Lung (tissue), 12 donors: Measurements from ENCODE around the gene UIMC1. TPM values are rescaled to one million over a fixed set of nuclear protein-coding genes. Genes with fewer than 3 reads are reported as not detected.

ENCODE experiments used
- ATAC-seq: fragments of 200-7000 bp; cut with Tn5 transposase; one replicate; pipeline ENCODE4 v1.9.1; 2020; ENCODE audit warnings: moderate number of reproducible peaks; ENCODE audit not compliant: insufficient read depth, low FRiP score
- DNase-seq, 3 donors: peaks; one replicate each; pipeline ENCODE4 v3.0.0-alpha.2; 2013 to 2017
- H3K27ac ChIP-seq, 2 donors: one replicate each; pipeline ENCODE4 v1.5.1; 2013; ENCODE audit warnings: mild to moderate bottlenecking in 2 of 2, moderate library complexity in 2 of 2, control low read depth in 1 of 2, inconsistent platforms in 1 of 2, low read depth in 1 of 2, low read length in 1 of 2
- H3K27me3 ChIP-seq, 3 donors: one replicate each; pipeline ENCODE4 v1.5.1; 2013; ENCODE audit warnings: low read length in 2 of 3; ENCODE audit not compliant: control insufficient read depth in 3 of 3, insufficient read depth in 3 of 3
- H3K36me3 ChIP-seq, 4 donors: one replicate each; pipeline ENCODE4 v1.5.1; 2013; ENCODE audit warnings: low read length in 4 of 4, mild to moderate bottlenecking in 1 of 4, moderate library complexity in 1 of 4; ENCODE audit not compliant: control insufficient read depth in 4 of 4, insufficient read depth in 4 of 4
- H3K4me1 ChIP-seq, 5 donors: one replicate each; pipeline ENCODE4 v1.5.1; 2013; ENCODE audit warnings: low read length in 5 of 5, mild to moderate bottlenecking in 2 of 5, moderate library complexity in 1 of 5; ENCODE audit not compliant: control insufficient read depth in 5 of 5, insufficient read depth in 5 of 5
- H3K4me3 ChIP-seq: one replicate; pipeline ENCODE4 v1.5.1; 2013; ENCODE audit warnings: mild to moderate bottlenecking, control low read depth, moderate library complexity
- H3K9ac ChIP-seq, 2 donors: one replicate each; pipeline ENCODE4 v1.5.1; 2013; ENCODE audit warnings: low read length in 2 of 2, control low read depth in 1 of 2; ENCODE audit not compliant: insufficient read depth in 1 of 2
- H3K9me3 ChIP-seq, 4 donors: one replicate each; pipeline ENCODE4 v1.5.1; 2013; ENCODE audit warnings: low read length in 3 of 4, mild to moderate bottlenecking in 1 of 4, moderate library complexity in 1 of 4; ENCODE audit not compliant: control insufficient read depth in 4 of 4, insufficient read depth in 3 of 4
- CTCF ChIP-seq: IDR thresholded peaks from 2 replicates; pipeline ENCODE4 v1.5.1; 2012; ENCODE audit warnings: mild to moderate bottlenecking; ENCODE audit errors: control extremely low read depth, extremely low read depth
- WGBS, 2 donors: extraction: QIAGEN DNeasy Blood & Tissue Kit; methylation state at CpG; one replicate each; pipeline ENCODE4 v1.1.7; 2013; 5-methylcytosine and 5-hydroxymethylcytosine counted together
- polyA plus RNA-seq, 2 donors: library from polyadenylated mRNA; stranded (reverse); fragments of 200-250 nt; gene quantifications; one replicate each; pipeline ENCODE4 v1.2.1, GENCODE V29; 2013
- total RNA-seq, 2 donors: library from RNA; depleted of rRNA in 1 of 2; stranded (reverse); fragments of >200 nt in 1 of 2; gene quantifications; one replicate each; pipeline ENCODE4 v1.2.1, GENCODE V29; 2014 to 2021
- donor health status: control.
- donor health status: control.
- donor health status: Bipolar disorder and iron deficiency.
- donor health status: healthy.
- donor health status: DM: yes; HTN: yes; CAD: no.

UIMC1 gene
- total and polyA plus RNA-seq, 4 donors, result 21.6 to 50.8 (median 27.9) TPM

GRCh38 chr5:177024559-177024958 is 18.0 kb upstream of the UIMC1 start:
- 93 to 96% methylated on average over 1 of the region's 1 CpG for WGBS, 2 donors
- peaks cover 0 to 14% (median 5%) of the 10 kb centered on the region in 5 donors for H3K4me1 ChIP-seq
- H3K27ac ChIP-seq, result no peak overlapping the region
- H3K9ac ChIP-seq, result no peak overlapping the region
- no peak for TF ChIP-seq CTCF
- ATAC-seq (no peak), DNase-seq (no peak)
- H3K4me3 ChIP-seq, result no peak overlapping the region
- peaks cover 0 to 12% (median 6%) of the 10 kb centered on the region in 4 donors for H3K36me3 ChIP-seq
- H3K9me3 ChIP-seq, result no peaks in the 10 kb centered on the region
- no peaks in the 10 kb centered on the region for H3K27me3 ChIP-seq

- Histone ChIP-seq H3K27me3 (no peaks in the 10 kb centered on the region), H3K36me3 (peaks cover 0 to 5% (median 4%) of the 10 kb centered on the region in 4 donors), H3K9ac (peak overlapping the region; percentile 67 to 78), H3K4me3 (peak overlapping the region; percentile 88), H3K4me1 (peaks cover 0 to 14% (median 5%) of the 10 kb centered on the region in 5 donors), H3K9me3 (no peaks in the 10 kb centered on the region), H3K27ac (peak overlapping the region; percentile 79)
- no peak for TF ChIP-seq CTCF
- ATAC-seq (no peak), DNase-seq (no peak)
- WGBS, 2 donors, result 19 to 25% methylated on average over 6 of the region's 6 CpGs
These were observed 16.7 kb upstream of the UIMC1 start for GRCh38 chr5:177023303-177023664.

GRCh38 chr5:177022386-177023302 is 16.1 kb upstream of the UIMC1 start, which contains the start of gene ZNF346:
TSS of gene ZNF346 (plus strand) at chr5:177022696. CDS start at chr5:177022739, 43 bp downstream.
- TF ChIP-seq CTCF, result peak; percentile 10
- Histone ChIP-seq H3K27me3 (no peaks in the 10 kb centered on the region), H3K9me3 (no peaks in the 10 kb centered on the region), H3K9ac (peak within 1 kb of the TSS; percentile 68 to 78), H3K4me1 (peaks cover 0 to 14% (median 5%) of the 10 kb centered on the region in 5 donors), H3K36me3 (peaks cover 0 to 5% (median 3%) of the 10 kb centered on the region in 4 donors), H3K27ac (peak within 1 kb of the TSS; percentile 79), H3K4me3 (peak within 1 kb of the TSS; percentile 88)
- 0 to 1% methylated on average over 60 to 77 of the region's 77 CpGs for WGBS, 2 donors
- DNase-seq (peak; percentile 94 to 96 (median 95)), ATAC-seq (peak; percentile 94)
